Measurements from ENCODE around the gene DDO.

The DDO gene

GRCh38 chr6:110447761-110448160 lies 32.4 kb upstream of the DDO start:
- ATAC-seq: no peak
- TF ChIP-seq CSDC2 (CRISPR knock-in tag; IDR thresholded peaks at IDR 0.05) (no peak), POU6F1 (CRISPR knock-in tag; IDR thresholded peaks at IDR 0.05; ENCODE audit: borderline replicate concordance, low read depth) (no peak), ISL1 (CRISPR knock-in tag; IDR thresholded peaks at IDR 0.05) (no peak), ZFP3 (CRISPR knock-in tag; IDR thresholded peaks at IDR 0.05) (no peak), CREB5 (CRISPR knock-in tag; IDR thresholded peaks at IDR 0.05; ENCODE audit: low read depth) (no peak), GLIS3 (CRISPR knock-in tag; IDR thresholded peaks at IDR 0.05) (no peak), SNAI2 (CRISPR knock-in tag; IDR thresholded peaks at IDR 0.05) (no peak), ZNF8 (CRISPR knock-in tag; IDR thresholded peaks at IDR 0.05) (no peak)

GRCh38 chr6:110446405-110446804 lies 31.0 kb upstream of the DDO start:
- TF ChIP-seq ZNF70 (CRISPR knock-in tag; IDR thresholded peaks at IDR 0.05) (no peak), POU6F1 (CRISPR knock-in tag; IDR thresholded peaks at IDR 0.05; ENCODE audit: borderline replicate concordance, low read depth) (no peak), ZFP3 (CRISPR knock-in tag; IDR thresholded peaks at IDR 0.05) (no peak), GLIS3 (CRISPR knock-in tag; IDR thresholded peaks at IDR 0.05) (no peak), PPARA (CRISPR knock-in tag; IDR thresholded peaks at IDR 0.05; ENCODE audit: borderline replicate concordance) (no peak), RARB (CRISPR knock-in tag; IDR thresholded peaks at IDR 0.05) (no peak), SNAI2 (CRISPR knock-in tag; IDR thresholded peaks at IDR 0.05) (no peak), ZNF8 (CRISPR knock-in tag; IDR thresholded peaks at IDR 0.05) (no peak), ZNF565 (CRISPR knock-in tag; conservative IDR thresholded peaks at IDR 0.05; ENCODE audit: low read depth) (no peak), ISL1 (CRISPR knock-in tag; IDR thresholded peaks at IDR 0.05) (no peak), BACH2 (CRISPR knock-in tag; IDR thresholded peaks at IDR 0.05; ENCODE audit: borderline replicate concordance) (no peak), TSHZ2 (CRISPR knock-in tag; IDR thresholded peaks at IDR 0.05) (no peak), CSRNP3 (CRISPR knock-in tag; IDR thresholded peaks at IDR 0.05) (no peak), ESRRG (CRISPR knock-in tag; IDR thresholded peaks at IDR 0.05) (no peak), TOX (CRISPR knock-in tag; IDR thresholded peaks at IDR 0.05; ENCODE audit: borderline replicate concordance) (no peak), PATZ1 (CRISPR knock-in tag; IDR thresholded peaks at IDR 0.05; ENCODE audit: borderline replicate concordance) (no peak), ZFP30 (CRISPR knock-in tag; IDR thresholded peaks at IDR 0.05) (no peak), ARNTL (CRISPR knock-in tag; IDR thresholded peaks at IDR 0.05; ENCODE audit: borderline replicate concordance, low read depth) (no peak)
- no peak for ATAC-seq

Data from SK-N-SH treated with all-trans-retinoic acid at 6 μM for 48 hours (cell line).